ENCODE measurements around the gene SLC66A2. TPM values are rescaled to one million over a fixed set of nuclear protein-coding genes. Genes with fewer than 3 reads are reported as not detected.
A peak's percentile ranks its signal among the peaks of the same experiment; 100 is the strongest.

The SLC66A2 gene
- total and polyA plus RNA-seq, 8 donors, result 18.1 to 148 (median 24.4) TPM

DNA sequence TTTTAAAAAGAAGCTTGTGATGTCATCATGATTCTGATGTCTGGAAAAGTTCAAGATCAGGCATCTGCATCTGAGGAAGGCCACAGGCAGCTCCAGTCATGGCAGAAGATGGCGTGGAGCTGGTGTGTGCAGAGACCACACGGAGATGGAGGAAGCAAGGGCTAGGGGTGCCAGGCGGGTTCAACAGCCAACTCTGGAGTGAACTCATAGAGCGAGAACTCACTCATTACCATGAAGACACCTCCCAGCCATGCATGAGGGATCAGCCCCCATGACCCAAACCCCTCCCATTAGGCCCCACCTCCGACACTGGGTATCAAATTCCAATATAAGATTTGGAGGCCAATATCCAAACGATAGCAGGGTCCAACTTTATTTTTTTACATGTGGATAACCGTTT, 92.1 kb downstream of the SLC66A2 start:
- no peak for TF ChIP-seq POLR2A (IDR thresholded peaks at IDR 0.05)
- TF ChIP-seq, protein P1, sequence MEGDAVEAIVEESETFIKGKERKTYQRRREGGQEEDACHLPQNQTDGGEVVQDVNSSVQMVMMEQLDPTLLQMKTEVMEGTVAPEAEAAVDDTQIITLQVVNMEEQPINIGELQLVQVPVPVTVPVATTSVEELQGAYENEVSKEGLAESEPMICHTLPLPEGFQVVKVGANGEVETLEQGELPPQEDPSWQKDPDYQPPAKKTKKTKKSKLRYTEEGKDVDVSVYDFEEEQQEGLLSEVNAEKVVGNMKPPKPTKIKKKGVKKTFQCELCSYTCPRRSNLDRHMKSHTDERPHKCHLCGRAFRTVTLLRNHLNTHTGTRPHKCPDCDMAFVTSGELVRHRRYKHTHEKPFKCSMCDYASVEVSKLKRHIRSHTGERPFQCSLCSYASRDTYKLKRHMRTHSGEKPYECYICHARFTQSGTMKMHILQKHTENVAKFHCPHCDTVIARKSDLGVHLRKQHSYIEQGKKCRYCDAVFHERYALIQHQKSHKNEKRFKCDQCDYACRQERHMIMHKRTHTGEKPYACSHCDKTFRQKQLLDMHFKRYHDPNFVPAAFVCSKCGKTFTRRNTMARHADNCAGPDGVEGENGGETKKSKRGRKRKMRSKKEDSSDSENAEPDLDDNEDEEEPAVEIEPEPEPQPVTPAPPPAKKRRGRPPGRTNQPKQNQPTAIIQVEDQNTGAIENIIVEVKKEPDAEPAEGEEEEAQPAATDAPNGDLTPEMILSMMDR (IDR thresholded peaks at IDR 0.05), result no peak
- no peak for TF ChIP-seq POLR2AphosphoS5 (IDR thresholded peaks at IDR 0.05)
- TF ChIP-seq EP300 (IDR thresholded peaks at IDR 0.05), result no peak
- H3K4me1 ChIP-seq, result peaks cover 0 to 13% (median 8%) of the 10 kb centered on the region in 4 donors
- peaks cover 4 to 13% (median 11%) of the 10 kb centered on the region in 4 donors for H3K9me3 ChIP-seq
- no peak overlapping the region for H3K27ac ChIP-seq
- H3K4me3 ChIP-seq, result no peak overlapping the region
- WGBS, 5 donors, result 66 to 88% (median 80%) methylated on average over 6 to 7 of the region's 7 CpGs
- peaks cover 0 to 52% (median 0%) of the 10 kb centered on the region in 3 donors for H3K27me3 ChIP-seq
- no peak for DNase-seq
- intact Hi-C loops (cut with DNase I; ENCODE audit: low total_unique reads), result no loop called here
- H3K36me3 ChIP-seq, result no peaks in the 10 kb centered on the region

DNA sequence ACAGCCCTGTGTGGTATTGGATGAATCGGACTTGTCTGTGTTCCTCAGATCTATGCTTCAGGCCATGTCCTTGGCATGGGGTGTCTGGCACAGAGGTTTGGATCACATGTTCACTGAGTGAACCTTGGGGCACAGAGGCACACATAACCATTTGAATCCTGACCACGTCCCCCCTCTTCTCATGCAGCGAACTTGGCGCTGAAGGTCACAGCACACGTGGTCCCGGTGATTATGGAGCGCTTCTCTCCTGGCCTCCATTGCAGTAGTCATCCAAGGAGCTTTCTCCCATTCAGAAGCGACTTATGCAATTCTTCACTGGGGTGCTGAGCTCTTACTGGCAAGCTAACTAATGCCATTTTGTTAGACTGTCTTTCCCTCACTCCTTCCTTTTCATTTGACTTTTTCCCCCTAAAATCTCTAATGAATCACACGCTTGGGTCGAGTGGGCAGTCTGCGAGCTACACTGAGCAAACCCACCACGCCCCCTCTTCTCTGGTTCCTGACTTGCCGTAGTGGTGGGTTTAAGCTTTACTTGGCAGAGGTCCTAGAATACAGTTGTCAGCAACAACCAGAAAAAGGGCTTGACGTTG, 94.3 kb downstream of the SLC66A2 start:
- TF ChIP-seq EP300 (IDR thresholded peaks at IDR 0.05) (no peak), POLR2A (IDR thresholded peaks at IDR 0.05) (no peak), POLR2AphosphoS5 (IDR thresholded peaks at IDR 0.05) (no peak)
- TF ChIP-seq, protein P1 (IDR thresholded peaks at IDR 0.05), result no peak
- intact Hi-C loops (cut with DNase I; ENCODE audit: low total_unique reads), result no loop called here
- WGBS, 5 donors, result 26 to 63% (median 43%) methylated on average over 13 to 14 of the region's 14 CpGs
- Histone ChIP-seq H3K4me3 (no peak overlapping the region), H3K9me3 (peaks cover 4 to 9% (median 7%) of the 10 kb centered on the region in 4 donors), H3K36me3 (no peaks in the 10 kb centered on the region), H3K4me1 (peaks cover 0 to 13% (median 8%) of the 10 kb centered on the region in 4 donors), H3K27ac (no peak overlapping the region), H3K27me3 (peaks cover 0 to 42% (median 6%) of the 10 kb centered on the region in 3 donors)
- peak in 1 of 2 donors; percentile 54 for DNase-seq

DNA sequence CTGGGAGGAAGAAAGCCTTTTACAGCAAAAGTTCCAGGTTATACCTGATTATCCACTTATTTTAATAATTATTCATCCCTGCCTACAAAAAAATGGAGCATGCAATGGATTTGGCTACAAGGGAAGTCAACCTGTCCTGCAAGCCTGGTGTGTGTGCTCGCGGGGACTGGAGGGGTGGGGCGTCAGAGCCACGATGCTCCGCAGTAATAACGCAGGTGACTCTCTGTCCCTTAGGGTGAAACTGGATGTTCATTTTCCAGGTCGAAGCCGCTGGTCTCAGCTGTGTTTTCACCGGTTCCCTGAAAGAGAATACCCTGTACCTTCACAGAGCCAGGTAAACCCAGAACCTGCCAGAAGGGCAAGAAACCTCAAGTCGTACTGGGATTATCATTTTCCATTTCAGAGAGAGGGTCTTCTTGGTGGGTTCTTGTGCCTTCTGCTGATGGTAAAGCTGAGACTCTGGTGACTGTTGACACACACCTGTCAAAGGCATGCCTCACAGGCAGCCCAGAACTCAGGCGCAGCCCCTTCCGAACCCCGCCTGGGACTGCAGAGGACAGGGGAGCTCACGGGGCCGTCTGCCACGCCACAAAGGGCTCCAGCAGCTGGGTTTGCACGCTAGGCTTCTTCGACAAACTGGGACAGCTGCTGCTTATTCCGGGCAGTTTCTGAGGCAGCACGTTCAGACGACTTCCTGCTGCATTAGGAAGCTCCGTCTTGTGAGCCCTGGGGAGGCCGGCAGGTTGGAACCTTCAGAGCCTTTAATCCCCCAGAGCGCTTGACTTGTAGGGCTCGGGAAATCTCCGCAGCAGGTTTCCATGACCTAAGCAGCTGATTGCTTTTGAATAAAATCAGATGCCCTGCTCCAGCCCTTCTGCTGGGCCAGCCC, 95.1 kb downstream of the SLC66A2 start:
- peak in 1 of 2 donors; percentile 68 for DNase-seq

More for the DNA sequence above, 95.1 kb downstream of the SLC66A2 start:
- Histone ChIP-seq H3K9me3 (peaks cover 0 to 3% (median 2%) of the 10 kb centered on the region in 4 donors), H3K27me3 (peaks cover 0 to 38% (median 6%) of the 10 kb centered on the region in 3 donors), H3K4me3 (no peak overlapping the region), H3K4me1 (peaks cover 0 to 13% (median 8%) of the 10 kb centered on the region in 4 donors), H3K36me3 (no peaks in the 10 kb centered on the region), H3K27ac (no peak overlapping the region)
- TF ChIP-seq, protein P1 (IDR thresholded peaks at IDR 0.05), result no peak
- WGBS, 5 donors, result 38 to 57% (median 42%) methylated on average over 16 to 26 of the region's 26 CpGs
- intact Hi-C loops (cut with DNase I; ENCODE audit: low total_unique reads), result no loop called here

Data from stomach (tissue), 9 donors.